ENCODE data around the gene MFRP. TPM values are rescaled to one million over a fixed set of nuclear protein-coding genes. Genes with fewer than 3 reads are reported as not detected.

The MFRP gene
- total RNA-seq, 1 donor, result not detected

GRCh38 chr11:119338318-119338890, 8.1 kb downstream of the MFRP start:
- Histone ChIP-seq H3K9me3 (ENCODE audit: low read depth, low read length) (no peaks in the 10 kb centered on the region), H3K4me1 (ENCODE audit: insufficient read depth, low read length) (peaks cover 43% of the 10 kb centered on the region), H3K27me3 (ENCODE audit: insufficient read depth, low read length) (peaks cover 31% of the 10 kb centered on the region), H3K4me3 (ENCODE audit: low read length) (no peak overlapping the region)

GRCh38 chr11:119337581-119338317, 8.8 kb downstream of the MFRP start:
- Histone ChIP-seq H3K4me1 (ENCODE audit: insufficient read depth, low read length) (peaks cover 43% of the 10 kb centered on the region), H3K9me3 (ENCODE audit: low read depth, low read length) (no peaks in the 10 kb centered on the region), H3K27me3 (ENCODE audit: insufficient read depth, low read length) (peaks cover 31% of the 10 kb centered on the region), H3K4me3 (ENCODE audit: low read length) (no peak overlapping the region)

GRCh38 chr11:119336744-119337469, 9.6 kb downstream of the MFRP start:
- Histone ChIP-seq H3K9me3 (ENCODE audit: low read depth, low read length) (no peaks in the 10 kb centered on the region), H3K4me3 (ENCODE audit: low read length) (no peak overlapping the region), H3K4me1 (ENCODE audit: insufficient read depth, low read length) (peaks cover 43% of the 10 kb centered on the region), H3K27me3 (ENCODE audit: insufficient read depth, low read length) (peaks cover 29% of the 10 kb centered on the region)

- peaks cover 37% of the 10 kb centered on the region for H3K4me1 ChIP-seq (ENCODE audit: insufficient read depth, low read length)
- H3K4me3 ChIP-seq (ENCODE audit: low read length), result no peak overlapping the region
- no peaks in the 10 kb centered on the region for H3K9me3 ChIP-seq (ENCODE audit: low read depth, low read length)
- H3K27me3 ChIP-seq (ENCODE audit: insufficient read depth, low read length), result peaks cover 20% of the 10 kb centered on the region
Measured at GRCh38 chr11:119335655-119336543, 10.6 kb downstream of the MFRP start.

- Histone ChIP-seq H3K27me3 (ENCODE audit: insufficient read depth, low read length) (peaks cover 16% of the 10 kb centered on the region), H3K4me1 (ENCODE audit: insufficient read depth, low read length) (peaks cover 32% of the 10 kb centered on the region), H3K4me3 (ENCODE audit: low read length) (peak overlapping the region; percentile 81), H3K9me3 (ENCODE audit: low read depth, low read length) (no peaks in the 10 kb centered on the region)
Measured at GRCh38 chr11:119335091-119335654, 11.3 kb downstream of the MFRP start.

- Histone ChIP-seq H3K27me3 (ENCODE audit: insufficient read depth, low read length) (peaks cover 8% of the 10 kb centered on the region), H3K9me3 (ENCODE audit: low read depth, low read length) (no peaks in the 10 kb centered on the region), H3K4me3 (ENCODE audit: low read length) (peak within 1 kb of the TSS; percentile 81), H3K4me1 (ENCODE audit: insufficient read depth, low read length) (peaks cover 23% of the 10 kb centered on the region)
Measured at GRCh38 chr11:119334174-119334930, 12.2 kb downstream of the MFRP start, which contains the start of gene RNF26. Gene RNF26, plus strand, starts transcription at chr11:119334527. Its CDS starts 596 bp downstream, at chr11:119335123.

GRCh38 chr11:119332111-119332765, 14.3 kb downstream of the MFRP start:
- peaks cover 17% of the 10 kb centered on the region for H3K4me1 ChIP-seq (ENCODE audit: insufficient read depth, low read length)
- H3K27me3 ChIP-seq (ENCODE audit: insufficient read depth, low read length), result no peaks in the 10 kb centered on the region
- no peak overlapping the region for H3K4me3 ChIP-seq (ENCODE audit: low read length)
- no peaks in the 10 kb centered on the region for H3K9me3 ChIP-seq (ENCODE audit: low read depth, low read length)

- peaks cover 13% of the 10 kb centered on the region for H3K4me1 ChIP-seq (ENCODE audit: insufficient read depth, low read length)
- H3K9me3 ChIP-seq (ENCODE audit: low read depth, low read length), result no peaks in the 10 kb centered on the region
Measured at GRCh38 chr11:119330237-119330636, 16.3 kb downstream of the MFRP start.

GRCh38 chr11:119329320-119329719, 17.2 kb downstream of the MFRP start:
- H3K27me3 ChIP-seq (ENCODE audit: insufficient read depth, low read length), result no peaks in the 10 kb centered on the region
- H3K4me3 ChIP-seq (ENCODE audit: low read length), result no peak overlapping the region
- H3K9me3 ChIP-seq (ENCODE audit: low read depth, low read length), result no peaks in the 10 kb centered on the region
- peaks cover 7% of the 10 kb centered on the region for H3K4me1 ChIP-seq (ENCODE audit: insufficient read depth, low read length)

More at GRCh38 chr11:119330237-119330636, 16.3 kb downstream of the MFRP start:
- H3K4me3 ChIP-seq (ENCODE audit: low read length), result no peak overlapping the region
- no peaks in the 10 kb centered on the region for H3K27me3 ChIP-seq (ENCODE audit: insufficient read depth, low read length)

- H3K4me1 ChIP-seq (ENCODE audit: insufficient read depth, low read length), result peaks cover 18% of the 10 kb centered on the region
- H3K9me3 ChIP-seq (ENCODE audit: low read depth, low read length), result no peaks in the 10 kb centered on the region
- no peak overlapping the region for H3K4me3 ChIP-seq (ENCODE audit: low read length)
- H3K27me3 ChIP-seq (ENCODE audit: insufficient read depth, low read length), result peaks cover 5% of the 10 kb centered on the region
Measured at GRCh38 chr11:119324189-119324588, 22.3 kb downstream of the MFRP start.

GRCh38 chr11:119323532-119324033, 22.9 kb downstream of the MFRP start:
- Histone ChIP-seq H3K9me3 (ENCODE audit: low read depth, low read length) (no peaks in the 10 kb centered on the region), H3K4me3 (ENCODE audit: low read length) (no peak overlapping the region), H3K4me1 (ENCODE audit: insufficient read depth, low read length) (peaks cover 18% of the 10 kb centered on the region), H3K27me3 (ENCODE audit: insufficient read depth, low read length) (peaks cover 7% of the 10 kb centered on the region)

GRCh38 chr11:119322921-119323531, 23.5 kb downstream of the MFRP start:
- no peaks in the 10 kb centered on the region for H3K9me3 ChIP-seq (ENCODE audit: low read depth, low read length)
- H3K27me3 ChIP-seq (ENCODE audit: insufficient read depth, low read length), result peaks cover 10% of the 10 kb centered on the region
- H3K4me1 ChIP-seq (ENCODE audit: insufficient read depth, low read length), result peaks cover 18% of the 10 kb centered on the region
- H3K4me3 ChIP-seq (ENCODE audit: low read length), result no peak overlapping the region

- H3K9me3 ChIP-seq (ENCODE audit: low read depth, low read length), result no peaks in the 10 kb centered on the region
Measured at GRCh38 chr11:119322360-119322739, 24.2 kb downstream of the MFRP start.

More at GRCh38 chr11:119322360-119322739, 24.2 kb downstream of the MFRP start:
- Histone ChIP-seq H3K4me1 (ENCODE audit: insufficient read depth, low read length) (peaks cover 18% of the 10 kb centered on the region), H3K27me3 (ENCODE audit: insufficient read depth, low read length) (peaks cover 17% of the 10 kb centered on the region), H3K4me3 (ENCODE audit: low read length) (no peak overlapping the region)

Data from mononuclear cell (primary cell).